HEK293 (cell line): Measurements from ENCODE around the gene GARIN6.

Experiments used
- MZF1 ChIP-seq: fragments of 450-650 bp; formaldehyde crosslinking; IDR thresholded peaks from 2 replicates; pipeline ENCODE4 v1.5.1; 2017; ENCODE audit warnings: missing biosample characterization, missing genetic modification characterization, borderline replicate concordance
- ZFP41 ChIP-seq: fragments of 450-650 bp; formaldehyde crosslinking; IDR thresholded peaks from 2 replicates; pipeline ENCODE4 v1.5.1; 2016; ENCODE audit warnings: missing biosample characterization, missing genetic modification characterization, borderline replicate concordance
- ZNF10 ChIP-seq: fragments of 450-650 bp; formaldehyde crosslinking; IDR thresholded peaks from 2 replicates; pipeline ENCODE4 v1.5.1; 2017; ENCODE audit warnings: missing biosample characterization, missing genetic modification characterization
- ZNF202 ChIP-seq: fragments of 450-650 bp; formaldehyde crosslinking; IDR thresholded peaks from 2 replicates; pipeline ENCODE4 v1.5.1; 2016; ENCODE audit warnings: missing biosample characterization, missing genetic modification characterization, borderline replicate concordance
- ZNF843 ChIP-seq: fragments of 450-650 bp; formaldehyde crosslinking; IDR thresholded peaks from 2 replicates; pipeline ENCODE4 v1.5.1; 2016; ENCODE audit warnings: missing biosample characterization, missing genetic modification characterization
- TF ChIP-seq, protein P1 (sequence below): fragments of 450-650 bp; formaldehyde crosslinking; IDR thresholded peaks from 2 replicates; pipeline ENCODE4 v1.5.1; 2016; ENCODE audit warnings: missing biosample characterization, missing genetic modification characterization
- TF ChIP-seq, protein P2 (sequence below): fragments of 450-650 bp; formaldehyde crosslinking; IDR thresholded peaks from 2 replicates; pipeline ENCODE4 v1.5.1; 2016; ENCODE audit warnings: missing biosample characterization, missing genetic modification characterization

DNA sequence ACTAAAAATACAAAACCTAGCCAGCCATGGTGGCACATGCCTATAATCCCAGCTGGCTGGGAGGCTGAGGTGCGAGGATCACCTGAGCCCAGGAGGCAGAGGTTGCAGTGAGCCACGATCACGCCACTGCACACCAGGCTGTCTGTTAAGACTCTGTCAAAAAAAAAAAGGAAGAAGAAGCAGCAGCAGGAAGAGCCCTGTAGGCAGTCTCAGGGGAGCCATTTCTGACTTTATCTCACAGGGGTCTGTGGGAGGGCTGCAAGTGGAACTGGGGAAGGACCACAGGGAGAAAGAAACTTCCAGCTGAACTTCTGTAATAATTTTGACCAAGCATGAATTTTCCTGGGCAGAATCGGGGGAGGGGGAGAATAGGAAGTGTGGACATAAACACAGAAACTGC, 32.7 kb downstream of the GARIN6 start:
- TF ChIP-seq, protein P1, sequence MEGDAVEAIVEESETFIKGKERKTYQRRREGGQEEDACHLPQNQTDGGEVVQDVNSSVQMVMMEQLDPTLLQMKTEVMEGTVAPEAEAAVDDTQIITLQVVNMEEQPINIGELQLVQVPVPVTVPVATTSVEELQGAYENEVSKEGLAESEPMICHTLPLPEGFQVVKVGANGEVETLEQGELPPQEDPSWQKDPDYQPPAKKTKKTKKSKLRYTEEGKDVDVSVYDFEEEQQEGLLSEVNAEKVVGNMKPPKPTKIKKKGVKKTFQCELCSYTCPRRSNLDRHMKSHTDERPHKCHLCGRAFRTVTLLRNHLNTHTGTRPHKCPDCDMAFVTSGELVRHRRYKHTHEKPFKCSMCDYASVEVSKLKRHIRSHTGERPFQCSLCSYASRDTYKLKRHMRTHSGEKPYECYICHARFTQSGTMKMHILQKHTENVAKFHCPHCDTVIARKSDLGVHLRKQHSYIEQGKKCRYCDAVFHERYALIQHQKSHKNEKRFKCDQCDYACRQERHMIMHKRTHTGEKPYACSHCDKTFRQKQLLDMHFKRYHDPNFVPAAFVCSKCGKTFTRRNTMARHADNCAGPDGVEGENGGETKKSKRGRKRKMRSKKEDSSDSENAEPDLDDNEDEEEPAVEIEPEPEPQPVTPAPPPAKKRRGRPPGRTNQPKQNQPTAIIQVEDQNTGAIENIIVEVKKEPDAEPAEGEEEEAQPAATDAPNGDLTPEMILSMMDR (tag by site-specific recombination), result no peak
- no peak for TF ChIP-seq ZNF202
- no peak for TF ChIP-seq ZNF843 (tag by site-specific recombination)
- no peak for TF ChIP-seq ZNF10 (tag by site-specific recombination)
- no peak for TF ChIP-seq MZF1
- TF ChIP-seq, protein P2, sequence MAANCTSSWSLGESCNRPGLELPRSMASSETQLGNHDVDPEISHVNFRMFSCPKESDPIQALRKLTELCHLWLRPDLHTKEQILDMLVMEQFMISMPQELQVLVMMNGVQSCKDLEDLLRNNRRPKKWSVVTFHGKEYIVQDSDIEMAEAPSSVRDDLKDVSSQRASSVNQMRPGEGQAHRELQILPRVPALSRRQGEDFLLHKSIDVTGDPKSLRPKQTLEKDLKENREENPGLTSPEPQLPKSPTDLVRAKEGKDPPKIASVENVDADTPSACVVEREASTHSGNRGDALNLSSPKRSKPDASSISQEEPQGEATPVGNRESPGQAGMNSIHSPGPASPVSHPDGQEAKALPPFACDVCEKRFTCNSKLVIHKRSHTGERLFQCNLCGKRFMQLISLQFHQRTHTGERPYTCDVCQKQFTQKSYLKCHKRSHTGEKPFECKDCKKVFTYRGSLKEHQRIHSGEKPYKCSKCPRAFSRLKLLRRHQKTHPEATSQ, result no peak
- no peak for TF ChIP-seq ZFP41 (tag by site-specific recombination)
